Peyer's patch (tissue), 4 donors: ENCODE results near the gene CHD5. TPM values are rescaled to one million over a fixed set of nuclear protein-coding genes. Genes with fewer than 3 reads are reported as not detected.

Experiments used
- DNase-seq, 3 donors: peaks; one replicate each; pipeline ENCODE4 v3.0.0-alpha.2; 2017 to 2019
- H3K27ac ChIP-seq, 4 donors: fragments of 200-600 bp; sonication (generic); one replicate each; pipeline ENCODE4 v1.5.1; 2016 to 2019
- H3K27me3 ChIP-seq, 2 donors: fragments of 200-600 bp; sonication (generic); one replicate each; pipeline ENCODE4 v1.5.1; 2019
- H3K36me3 ChIP-seq, 3 donors: fragments of 200-600 bp; sonication (generic); one replicate each; pipeline ENCODE4 v1.5.1; 2016 to 2019
- H3K4me1 ChIP-seq, 4 donors: fragments of 200-600 bp; sonication (generic); one replicate each; pipeline ENCODE4 v1.5.1; 2016 to 2019
- H3K4me3 ChIP-seq, 4 donors: fragments of 200-600 bp; sonication (generic); 1 replicate in 3 of 4; 2 replicates in 1 of 4; pipeline ENCODE4 v1.5.1; 2016 to 2019; ENCODE audit warnings: mild to moderate bottlenecking in 1 of 4
- H3K9me3 ChIP-seq, 4 donors: fragments of 200-600 bp; sonication (generic); one replicate each; pipeline ENCODE4 v1.5.1; 2016 to 2019; ENCODE audit warnings: mild to moderate bottlenecking in 1 of 4
- CTCF ChIP-seq, 6 experiments: fragments of 450-650 bp in 4 of 6; fragments of 200-600 bp in 2 of 6; sonication (generic) in 1 of 6; IDR thresholded peaks; one replicate each; pipeline ENCODE4 v1.5.1; 2017 to 2019; ENCODE audit warnings: antibody characterized with exemption in 6 of 6, mild to moderate bottlenecking in 3 of 6, moderate library complexity in 1 of 6
- POLR2A ChIP-seq, 2 donors: fragments of 450-650 bp; IDR thresholded peaks; one replicate each; pipeline ENCODE4 v1.5.1; 2017; ENCODE audit warnings: antibody characterized with exemption in 2 of 2, mild to moderate bottlenecking in 2 of 2, moderate library complexity in 2 of 2
- total RNA-seq, 4 donors: library from RNA; depleted of rRNA; stranded (reverse); fragments of >200 nt; gene quantifications; one replicate each; pipeline ENCODE4 v1.1.0, GENCODE V29; 2016

CHD5 gene
- total RNA-seq, 4 donors from 2014 or later: under 0.01 to 0.66 (median 0.22) TPM

GRCh38 chr1:6052543-6053205, 127.4 kb downstream of the CHD5 start:
- Histone ChIP-seq H3K27me3 (no peaks in the 10 kb centered on the region), H3K27ac (no peak overlapping the region), H3K4me1 (peaks cover 0 to 6% (median 0%) of the 10 kb centered on the region in 4 donors), H3K36me3 (no peaks in the 10 kb centered on the region), H3K9me3 (no peaks in the 10 kb centered on the region), H3K4me3 (no peak overlapping the region)
- DNase-seq: peak in 2 of 3 donors; percentile 23 to 84
- TF ChIP-seq POLR2A (IDR thresholded peaks at IDR 0.05) (no peak), CTCF (IDR thresholded peaks at IDR 0.05) (peak in 5 of 6 experiments; percentile 15 to 49 (median 40))

Other genes starting within 250 kb of the CHD5 start
- 10 to 100 TPM in 3 of 4 donors, 1 to 10 TPM in 1; 9.2 to 35.5 (median 18.3) TPM for gene NPHP4, start 187.9 kb downstream of the CHD5 start, total RNA-seq
- 10 to 100 TPM in 2 of 4 donors, 1 to 10 TPM in 2; 5.4 to 26.4 (median 10.1) TPM for gene KCNAB2, start 134.4 kb downstream of the CHD5 start, total RNA-seq
- gene RPL22, start 19.3 kb upstream of the CHD5 start, total RNA-seq: 100 to 1,000 TPM in 2 of 4 donors, 10 to 100 TPM in 2; 78.1 to 170 (median 99.0) TPM
- 100 to 1,000 TPM in 3 of 4 donors, 10 to 100 TPM in 1; 56.9 to 153 (median 118) TPM for gene RNF207, start 25.8 kb upstream of the CHD5 start, total RNA-seq
- 100 to 1,000 TPM in 1 of 4 donors, 10 to 100 TPM in 3; 26.4 to 109 (median 63.8) TPM for gene ICMT, start 55.6 kb upstream of the CHD5 start, total RNA-seq
- not detected for gene HES3, start 63.9 kb upstream of the CHD5 start, total RNA-seq
- gene GPR153, start 80.8 kb upstream of the CHD5 start, total RNA-seq: 100 to 1,000 TPM in 3 of 4 donors, 1 to 10 TPM in 1; 3.3 to 162 (median 121) TPM
- gene ACOT7, start 213.4 kb upstream of the CHD5 start, total RNA-seq: 10 to 100 TPM; 38.4 to 93.2 (median 67.1) TPM
- 10 to 100 TPM in 1 of 4 donors, 1 to 10 TPM in 3; 2.5 to 15.9 (median 5.2) TPM for gene HES2, start 239.6 kb upstream of the CHD5 start, total RNA-seq
- gene ESPN, start 244.5 kb upstream of the CHD5 start, total RNA-seq: 100 to 1,000 TPM in 3 of 4 donors, 10 to 100 TPM in 1; 17.3 to 390 (median 306) TPM